IMR-90 (cell line): ENCODE data around the gene PLXNA3. TPM values are rescaled to one million over a fixed set of nuclear protein-coding genes. Genes with fewer than 3 reads are reported as not detected.

Experiments used
- ATAC-seq: fragments of 200-7000 bp; cut with Tn5 transposase; 2 replicates; pipeline ENCODE4 v1.9.1; 2020; ENCODE audit warnings: low read depth, mild to moderate bottlenecking, moderate library complexity
- BruUV-seq: library from RNA; stranded (reverse); fragments of 400-500 nt; replicated peaks from 2 replicates; lab custom pipeline; 2021; lab: Mats Ljungman, UMichigan
- CTCF ChIA-PET: fragments of 300-600 bp; formaldehyde crosslinking; extraction: SDS; loops from one replicate; lab custom pipeline; 2021; ENCODE audit warnings: antibody characterized with exemption; lab: Yijun Ruan, JAX
- POLR2A ChIA-PET: fragments of 300-600 bp; sonication (Branson Sonifier 250); formaldehyde crosslinking; loops from one replicate; lab custom pipeline; 2022; ENCODE audit warnings: antibody characterized with exemption; ENCODE audit not compliant: unreplicated experiment; lab: Charles Lee
- DNase-seq: peaks from one replicate; pipeline ENCODE4 v3.0.0; 2013
- H2AFZ ChIP-seq: replicated peaks from 2 replicates; pipeline ENCODE3; 2013; ENCODE audit warnings: low read length, mild to moderate bottlenecking; ENCODE audit not compliant: poor library complexity
- H2AK5ac ChIP-seq: 2 replicates; pipeline ENCODE4 v1.6.1; 2013; ENCODE audit warnings: low read depth, low read length, inconsistent platforms
- H2AK9ac ChIP-seq: replicated peaks from 2 replicates; pipeline ENCODE3; 2013; ENCODE audit warnings: mild to moderate bottlenecking, low read depth, low read length, moderate library complexity; ENCODE audit not compliant: poor library complexity
- H2BK120ac ChIP-seq: 2 replicates; pipeline ENCODE4 v1.6.1; 2013; ENCODE audit warnings: low read depth, low read length, inconsistent platforms
- H2BK15ac ChIP-seq: 3 replicates; pipeline ENCODE4 v1.6.1; 2013; ENCODE audit warnings: low read depth, low read length, inconsistent platforms
- H2BK20ac ChIP-seq: 2 replicates; pipeline ENCODE4 v1.6.1; 2013; ENCODE audit warnings: low read depth, mild to moderate bottlenecking, inconsistent platforms, low read length, moderate library complexity
- H2BK5ac ChIP-seq: 2 replicates; pipeline ENCODE4 v1.6.1; 2013; ENCODE audit warnings: mild to moderate bottlenecking, low read depth, low read length, inconsistent platforms; ENCODE audit not compliant: poor library complexity, severe bottlenecking
- H3K14ac ChIP-seq: replicated peaks from 2 replicates; pipeline ENCODE4 v1.6.1; 2013; ENCODE audit warnings: low read depth, low read length, inconsistent platforms
- H3K18ac ChIP-seq: 2 replicates; pipeline ENCODE4 v1.6.1; 2013; ENCODE audit warnings: low read depth, low read length, control low read depth
- H3K23ac ChIP-seq: 2 replicates; pipeline ENCODE4 v1.6.1; 2013; ENCODE audit warnings: low read depth, low read length, inconsistent platforms
- H3K27ac ChIP-seq: 2 replicates; pipeline ENCODE4 v1.5.1; 2013; ENCODE audit warnings: mild to moderate bottlenecking, control low read depth, low read length; ENCODE audit not compliant: insufficient read depth
- H3K27me3 ChIP-seq: 2 replicates; pipeline ENCODE4 v1.6.1; 2013; ENCODE audit warnings: low read length; ENCODE audit not compliant: control insufficient read depth, insufficient read depth
- H3K36me3 ChIP-seq: 2 replicates; pipeline ENCODE4 v1.6.1; 2013; ENCODE audit warnings: low read length, mixed read lengths; ENCODE audit not compliant: control insufficient read depth, insufficient read depth
- H3K4ac ChIP-seq: 2 replicates; pipeline ENCODE4 v1.6.1; 2013; ENCODE audit warnings: low read depth, low read length, inconsistent platforms
- H3K4me1 ChIP-seq: 2 replicates; pipeline ENCODE4 v1.6.1; 2013; ENCODE audit warnings: low read length, mixed read lengths; ENCODE audit not compliant: control insufficient read depth, insufficient read depth
- H3K4me2 ChIP-seq: 2 replicates; pipeline ENCODE4 v1.6.1; 2013; ENCODE audit warnings: low read depth, mild to moderate bottlenecking, control low read depth, low read length, moderate library complexity
- H3K4me3 ChIP-seq: 2 replicates; pipeline ENCODE4 v1.5.1; 2013; ENCODE audit warnings: low read depth, mild to moderate bottlenecking, control low read depth, low read length, moderate library complexity; ENCODE audit not compliant: insufficient read depth
- H3K56ac ChIP-seq: 2 replicates; pipeline ENCODE4 v1.6.1; 2013; ENCODE audit warnings: low read length, inconsistent platforms; ENCODE audit not compliant: insufficient read depth; ENCODE audit errors: extremely low read depth
- H3K79me1 ChIP-seq, 2 experiments: 2 replicates each; pipeline ENCODE4 v1.6.1; 2013; ENCODE audit warnings: low read length in 2 of 2, inconsistent platforms in 1 of 2, low read depth in 1 of 2
- H3K9ac ChIP-seq: 2 replicates; pipeline ENCODE4 v1.6.1; 2013; ENCODE audit warnings: low read depth, low read length, control low read depth
- H3K9me1 ChIP-seq: 2 replicates; pipeline ENCODE4 v1.6.1; 2013; ENCODE audit warnings: low read length, inconsistent platforms; ENCODE audit not compliant: insufficient read depth
- H3K9me3 ChIP-seq: 2 replicates; pipeline ENCODE4 v1.6.1; 2013; ENCODE audit warnings: low read length; ENCODE audit not compliant: control insufficient read depth, insufficient read depth
- H4K20me1 ChIP-seq: 2 replicates; pipeline ENCODE4 v1.6.1; 2013; ENCODE audit warnings: low read length, inconsistent platforms; ENCODE audit not compliant: insufficient read depth
- H4K5ac ChIP-seq: 2 replicates; pipeline ENCODE4 v1.6.1; 2013; ENCODE audit warnings: mild to moderate bottlenecking, low read depth, low read length, control low read depth
- H4K8ac ChIP-seq, 2 experiments: 2 replicates each; pipeline ENCODE4 v1.6.1; 2013; ENCODE audit warnings: low read depth in 2 of 2, low read length in 2 of 2, control low read depth in 1 of 2, inconsistent platforms in 1 of 2
- H4K91ac ChIP-seq: 2 replicates; pipeline ENCODE4 v1.6.1; 2013; ENCODE audit warnings: low read depth, low read length, inconsistent platforms; ENCODE audit not compliant: insufficient read depth
- POLR2A ChIP-seq: IDR thresholded peaks from 2 replicates; pipeline ENCODE4 v1.6.1; 2012; ENCODE audit warnings: mild to moderate bottlenecking, low read depth, low read length
- RCOR1 ChIP-seq: IDR thresholded peaks from 2 replicates; pipeline ENCODE4 v1.6.1; 2012; ENCODE audit warnings: mild to moderate bottlenecking, low read length, improper control_type of control experiment; ENCODE audit not compliant: insufficient replicate concordance
- WGBS, 2 experiments: methylation state at CpG; one replicate each; pipeline versions ENCODE4 v1.1.5 to v1.1.7; 2013; ENCODE audit warnings: missing lambda C conversion rate in 2 of 2; ENCODE audit not compliant: insufficient read length in 1 of 2; ENCODE audit errors: extremely low coverage in 2 of 2; 5-methylcytosine and 5-hydroxymethylcytosine counted together
- dilution Hi-C: fragments of 300-500 bp; cut with HindIII; formaldehyde crosslinking; loops from one replicate; pipeline ENCODE4 v1.14.3; 2018; ENCODE audit warnings: low sequenced_read_pairs; ENCODE audit not compliant: unreplicated experiment
- in situ Hi-C: fragments of 300-500 bp; cut with MboI; formaldehyde crosslinking; loops from 3 replicates; pipeline ENCODE4 v1.14.3; 2019; ENCODE audit warnings: low sequenced_read_pairs, inconsistent platforms, mixed read lengths
- intact Hi-C: fragments of 100-400 bp; cut with micrococcal nuclease; formaldehyde crosslinking; loops from 2 replicates; pipeline ENCODE4 v1.10.0; 2022
- polyA plus RNA-seq, 3 experiments: library from polyadenylated mRNA; depleted of rRNA; stranded (reverse); fragments of >200 nt; gene quantifications; 2 replicates each; pipeline ENCODE4 v1.2.3, GENCODE V29; 2012; ENCODE audit warnings: low replicate concordance in 1 of 3
- total RNA-seq: library from RNA; depleted of rRNA; stranded (reverse); fragments of >200 nt; gene quantifications from 2 replicates; pipeline ENCODE4 v1.2.3, GENCODE V29; 2012

PLXNA3 gene
- total and polyA plus RNA-seq, 2 of the 4 experiments (the other 2 are of a cell fraction): 4.3 to 111 TPM

- Histone ChIP-seq H3K18ac (no peak overlapping the region), H4K8ac (no peak overlapping the region), H3K4ac (no peak overlapping the region), H3K56ac (no peak overlapping the region), H3K9me1 (peaks cover 3% of the 10 kb centered on the region), H3K14ac (no peak overlapping the region), H4K5ac (no peak overlapping the region), H2AK9ac (no peak overlapping the region), H2BK5ac (no peak overlapping the region), H2BK120ac (no peak overlapping the region), H3K4me2 (no peak overlapping the region), H2AFZ (no peak overlapping the region), H3K23ac (no peak overlapping the region), H2AK5ac (no peak overlapping the region), H3K4me3 (no peak overlapping the region), H2BK20ac (no peak overlapping the region), H4K20me1 (no peaks in the 10 kb centered on the region), H3K27ac (no peak overlapping the region), H3K4me1 (no peaks in the 10 kb centered on the region), H3K9me3 (peaks cover 3% of the 10 kb centered on the region; the same call in 1 of the 2 replicates), H3K27me3 (no peaks in the 10 kb centered on the region), H2BK15ac (no peak overlapping the region), H3K79me1 (peaks cover 8 to 12% of the 10 kb centered on the region in 2 experiments; a peak in 2 of 4 replicates), H3K36me3 (peaks cover 9% of the 10 kb centered on the region; the same call in 1 of the 2 replicates), H4K91ac (no peak overlapping the region), H3K9ac (no peak overlapping the region)
- no peak for TF ChIP-seq POLR2A
- TF ChIP-seq RCOR1: no peak
- WGBS, 2 experiments: 70% methylated on average over 2 of the region's 12 CpGs; no CpG with 5 or more reads in 1 of the 2 experiments
- intact Hi-C loops: no loop called here
- POLR2A ChIA-PET: no interaction called here
- dilution Hi-C loops: no loop called here
- in situ Hi-C loops: no loop called here
- BruUV-seq: no TSS peak
- ATAC-seq: no peak
- no peak for DNase-seq
- CTCF ChIA-PET: no interaction called here
These were observed 53.7 kb downstream of the PLXNA3 start for GRCh38 chrX:154511761-154512160.
